ENCODE data around the gene JAKMIP1.

The JAKMIP1 gene

DNA sequence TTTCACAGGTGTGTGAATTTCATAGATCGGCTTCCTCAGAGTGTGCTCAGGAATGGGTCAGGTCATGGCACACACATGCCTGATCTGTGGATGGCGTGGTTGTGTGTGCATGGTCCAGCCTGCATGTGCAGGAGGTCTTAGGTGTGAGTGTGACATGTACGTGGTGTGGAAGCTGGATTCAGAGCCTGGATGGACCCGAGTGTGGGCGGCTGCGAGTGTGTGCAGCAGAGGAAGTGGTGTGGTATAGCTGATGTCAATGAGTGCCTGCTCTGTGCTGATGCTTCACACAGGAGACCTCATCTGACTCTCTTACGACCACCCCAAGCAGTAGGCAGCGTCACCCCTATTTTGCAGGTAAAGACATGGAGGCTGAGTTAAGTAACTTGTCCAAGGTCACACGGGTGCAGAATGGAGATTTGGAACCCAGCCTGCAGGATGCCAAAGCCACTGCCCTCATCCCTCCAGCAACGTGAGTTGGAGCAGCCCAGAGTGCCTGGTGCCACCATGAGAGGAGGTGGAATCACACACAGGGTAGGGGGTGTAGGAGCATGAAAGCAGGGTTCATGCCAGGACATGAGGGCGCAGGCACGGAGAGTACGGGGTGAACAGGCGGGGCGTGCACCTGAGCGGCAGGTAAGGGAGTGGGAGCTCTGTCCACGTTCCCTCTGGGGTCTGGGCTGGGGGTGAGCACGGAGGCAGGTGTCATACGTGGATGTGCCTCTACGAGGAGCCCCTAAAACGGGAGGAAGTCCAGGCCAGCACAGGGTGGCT, 157.9 kb downstream of the JAKMIP1 start:
- DNase-seq (ENCODE audit: low read depth) = no peak

- DNase-seq (ENCODE audit: low read depth) = no peak
Measured at GRCh38 chr4:6041800-6042199, 158.5 kb downstream of the JAKMIP1 start.

- no peak for DNase-seq (ENCODE audit: low read depth)
Measured at GRCh38 chr4:6038711-6039110, 161.6 kb downstream of the JAKMIP1 start.

DNA sequence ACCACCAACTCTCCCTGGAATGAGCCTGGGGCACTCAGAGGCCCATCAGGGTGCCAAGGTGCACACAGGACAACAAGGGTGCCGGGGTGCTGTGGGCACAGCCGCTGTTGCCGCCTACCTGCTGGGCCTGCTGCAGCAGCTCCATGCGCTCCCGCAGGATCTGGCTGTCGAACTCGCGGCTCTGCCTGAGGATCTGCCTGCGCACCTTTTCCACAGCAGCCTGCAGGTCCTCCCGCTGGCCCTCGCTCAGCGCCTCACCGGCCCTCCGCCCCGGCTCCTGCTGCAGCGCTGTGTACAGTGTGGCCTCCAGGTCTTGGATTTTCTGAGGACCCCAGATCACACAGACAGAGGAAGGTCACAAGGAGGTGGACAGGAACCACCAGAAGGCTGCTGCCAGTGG, 164.6 kb downstream of the JAKMIP1 start:
- no peak for DNase-seq (ENCODE audit: low read depth)

DNA sequence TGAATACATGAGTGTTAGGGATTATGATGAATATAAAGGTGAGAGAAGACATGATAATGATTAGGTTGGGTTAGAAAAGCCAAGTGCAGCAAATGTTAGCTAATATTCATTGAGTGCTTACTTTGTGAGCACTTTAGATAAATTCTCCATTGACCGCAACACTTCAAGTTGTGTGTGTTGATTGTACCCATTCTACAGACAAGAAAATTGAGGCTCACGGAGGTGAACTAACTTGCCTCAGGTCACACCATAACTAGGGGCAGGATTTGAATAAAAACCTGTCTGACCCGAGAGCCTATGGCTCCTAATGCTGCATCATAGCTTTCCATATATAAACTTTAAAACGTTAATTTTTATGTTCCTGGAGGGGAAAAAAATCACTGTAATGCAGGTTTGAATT, 167.0 kb downstream of the JAKMIP1 start:
- no peak for DNase-seq (ENCODE audit: low read depth)

DNA sequence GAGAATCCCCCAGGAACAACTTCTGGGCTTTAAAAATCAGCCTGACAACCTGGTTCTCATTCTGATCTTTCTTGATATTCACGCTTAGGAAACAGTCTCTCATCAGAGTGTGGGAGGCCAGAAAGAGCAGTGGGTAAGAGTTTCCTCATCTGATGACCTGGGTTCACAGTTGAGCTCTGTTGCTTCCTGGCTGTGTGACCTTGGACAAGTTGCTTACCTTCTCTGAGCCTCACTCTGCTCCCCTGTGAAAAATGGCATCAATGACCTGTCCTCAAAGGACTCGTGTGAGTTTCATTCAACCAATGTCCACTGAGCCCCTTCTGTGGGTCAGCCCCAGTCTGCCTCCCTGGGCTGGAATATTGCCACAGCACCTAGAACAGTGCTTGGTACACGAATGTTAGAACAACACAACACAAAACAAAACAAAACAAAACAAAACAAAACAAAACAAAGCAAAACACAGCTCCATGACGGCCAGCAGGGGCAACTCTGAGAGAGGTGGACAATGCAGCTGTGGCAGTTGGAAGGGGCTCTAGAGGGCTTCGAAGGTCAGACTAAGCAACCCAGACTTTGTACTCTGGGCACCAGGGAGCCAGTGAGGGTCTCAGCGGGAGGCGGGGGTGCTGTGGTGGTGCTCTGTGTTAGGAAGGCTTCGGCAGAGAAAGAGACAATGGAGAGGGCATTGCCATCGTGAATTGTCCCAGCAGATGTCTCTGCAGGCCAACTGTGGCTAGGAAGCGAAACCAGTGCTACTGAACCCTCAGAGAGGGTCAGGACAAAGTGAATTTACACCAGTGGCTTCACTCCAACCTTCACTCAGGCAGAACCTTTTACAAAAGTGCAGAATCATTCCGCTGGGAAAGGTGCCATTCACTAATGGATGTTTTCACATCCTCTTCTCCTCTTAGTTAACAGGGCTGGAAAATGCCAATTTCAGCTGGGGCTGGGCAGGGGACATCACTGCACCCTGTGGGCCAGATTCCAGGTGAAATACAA, 167.8 kb downstream of the JAKMIP1 start:
- DNase-seq (ENCODE audit: low read depth) = no peak

- DNase-seq (ENCODE audit: low read depth) = no peak
Measured at GRCh38 chr4:6031846-6032245, 168.5 kb downstream of the JAKMIP1 start.

DNA sequence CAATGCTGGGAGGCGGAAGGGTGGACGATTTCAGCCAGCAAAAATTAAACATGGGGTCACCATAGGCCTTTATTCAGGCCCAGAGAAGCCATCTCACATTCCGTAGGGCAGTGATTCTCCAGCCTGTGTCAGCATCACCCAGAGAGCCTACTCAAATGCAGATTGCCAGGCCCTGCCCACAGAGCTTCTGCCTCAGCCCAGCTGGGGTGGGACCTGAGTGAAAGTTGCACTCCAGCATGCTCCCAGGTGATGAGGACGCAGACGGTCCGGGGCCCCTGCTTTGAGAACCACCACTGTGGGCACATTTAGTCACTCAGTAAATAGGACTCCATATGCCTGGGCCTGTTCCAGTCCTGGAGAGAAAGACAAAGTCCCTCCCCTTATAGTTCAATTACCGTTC, 169.7 kb downstream of the JAKMIP1 start:
- DNase-seq (ENCODE audit: low read depth) = no peak

- no peak for DNase-seq (ENCODE audit: low read depth)
Measured at GRCh38 chr4:6029254-6029653, 171.1 kb downstream of the JAKMIP1 start.

DNA sequence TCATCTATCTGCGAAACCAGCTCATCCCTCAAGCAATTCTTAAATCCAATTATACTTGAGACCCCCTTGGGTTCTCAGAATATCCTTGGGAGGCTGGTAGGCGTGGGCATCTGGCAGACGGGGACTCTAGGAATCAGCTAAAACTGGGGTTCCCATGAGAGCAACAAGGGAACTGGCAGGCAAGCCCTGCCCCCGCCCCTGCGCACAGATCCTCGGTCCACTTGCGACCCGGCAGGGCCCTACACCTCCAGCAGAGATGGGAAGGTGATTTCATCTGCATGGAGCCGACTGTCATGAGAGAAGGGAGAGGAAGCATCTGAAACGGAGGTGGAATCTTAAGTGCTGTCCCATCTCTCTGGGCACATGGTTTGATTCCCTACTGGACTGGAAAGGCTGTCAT, 172.2 kb downstream of the JAKMIP1 start:
- no peak for DNase-seq (ENCODE audit: low read depth)

- no peak for DNase-seq (ENCODE audit: low read depth)
Measured at GRCh38 chr4:6027392-6027791, 173.0 kb downstream of the JAKMIP1 start.

GRCh38 chr4:6024313-6024960, 175.9 kb downstream of the JAKMIP1 start:
- DNase-seq (ENCODE audit: low read depth) = no peak

DNA sequence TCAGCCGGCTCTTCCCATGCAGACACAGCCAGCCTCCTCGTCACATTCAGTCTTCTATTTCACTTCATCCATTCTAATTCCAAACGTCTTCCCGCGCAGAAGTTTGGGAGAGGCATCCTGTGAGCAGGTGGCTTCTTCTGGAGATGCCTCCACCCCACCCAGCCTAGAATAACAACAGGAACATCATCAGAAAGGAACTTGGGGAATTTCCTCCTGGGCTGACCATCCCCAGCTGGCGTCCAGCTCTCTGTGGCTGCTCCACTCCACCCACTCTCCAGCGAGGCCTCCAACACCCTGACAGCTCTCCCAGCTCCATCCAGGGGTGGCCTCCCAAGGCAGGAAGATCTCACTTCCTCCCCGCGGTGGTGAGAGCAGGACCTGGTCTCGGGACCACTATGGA, 176.6 kb downstream of the JAKMIP1 start:
- no peak for DNase-seq (ENCODE audit: low read depth)

DNA sequence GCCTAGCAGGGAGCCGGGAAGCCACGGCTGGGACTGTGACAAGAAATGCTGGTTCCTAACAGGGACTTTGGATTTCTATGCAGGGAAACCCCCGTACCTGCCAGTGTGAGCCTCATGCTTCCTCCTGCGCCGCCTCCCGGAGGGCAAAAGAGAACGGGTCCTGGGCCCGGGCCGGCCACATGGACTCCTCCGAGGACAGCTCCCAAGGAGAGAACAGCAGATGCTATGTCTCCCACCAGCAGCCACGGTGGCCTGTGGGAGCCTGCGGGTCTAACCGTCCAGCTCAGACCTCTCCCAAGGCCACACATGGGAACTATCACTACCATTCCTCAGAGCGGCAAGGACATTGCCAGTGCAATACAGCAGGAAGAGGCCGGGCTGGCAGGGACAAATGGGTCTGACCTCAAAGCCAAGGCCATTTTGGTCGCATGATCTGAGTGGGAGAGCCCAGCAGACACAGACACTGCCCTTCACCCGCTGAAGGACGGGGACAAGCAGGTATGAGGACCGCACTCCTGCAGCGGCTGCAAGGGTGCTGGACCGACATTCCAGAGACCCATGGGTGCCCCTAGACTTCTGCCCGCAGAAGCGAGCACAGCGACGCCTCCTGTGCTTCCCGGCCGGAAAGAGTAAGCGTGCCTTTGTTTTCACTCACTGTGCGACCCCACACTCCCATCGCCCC, 177.6 kb downstream of the JAKMIP1 start:
- DNase-seq (ENCODE audit: low read depth) = no peak

DNA sequence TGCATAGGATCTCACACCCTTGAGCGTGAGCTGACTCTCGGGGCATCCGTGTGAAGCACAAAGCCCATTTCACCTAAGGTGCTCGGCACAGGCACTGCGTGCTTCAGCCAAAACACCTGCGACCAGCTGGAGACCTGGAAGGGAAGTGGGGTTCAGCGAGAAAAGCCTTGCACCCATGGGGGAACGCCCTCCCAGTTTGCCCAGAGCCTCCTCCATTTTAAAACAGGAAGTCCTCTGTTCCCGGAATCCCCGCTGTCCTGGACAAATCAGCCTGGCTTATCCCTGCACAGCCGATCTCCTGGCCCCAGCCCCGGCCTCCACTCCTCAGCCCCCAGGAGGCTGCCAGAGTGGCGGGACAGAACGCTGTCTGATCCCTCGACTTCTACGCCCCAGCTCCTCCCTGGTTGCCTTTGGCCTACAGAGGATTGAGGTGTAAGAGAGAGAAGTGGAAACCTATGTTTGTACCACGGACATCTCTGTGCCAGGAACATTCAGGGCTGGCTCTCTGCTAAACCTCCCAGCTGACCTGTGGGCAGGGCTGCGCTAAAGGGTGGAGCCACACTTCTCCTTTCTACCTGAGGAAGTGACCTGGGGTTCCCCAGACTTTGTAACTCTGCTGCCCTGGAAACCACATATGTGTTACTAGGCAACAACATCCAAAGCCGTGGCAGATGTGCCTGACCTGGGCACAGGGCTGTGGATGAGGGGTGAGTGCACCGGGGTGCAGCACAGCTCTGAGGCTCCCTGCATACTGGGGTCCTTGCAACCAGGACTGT, 178.3 kb downstream of the JAKMIP1 start:
- DNase-seq (ENCODE audit: low read depth) = no peak

- no peak for DNase-seq (ENCODE audit: low read depth)
Measured at GRCh38 chr4:6020613-6021012, 179.7 kb downstream of the JAKMIP1 start.

GRCh38 chr4:6019316-6020263, 180.8 kb downstream of the JAKMIP1 start:
- no peak for DNase-seq (ENCODE audit: low read depth)

DNA sequence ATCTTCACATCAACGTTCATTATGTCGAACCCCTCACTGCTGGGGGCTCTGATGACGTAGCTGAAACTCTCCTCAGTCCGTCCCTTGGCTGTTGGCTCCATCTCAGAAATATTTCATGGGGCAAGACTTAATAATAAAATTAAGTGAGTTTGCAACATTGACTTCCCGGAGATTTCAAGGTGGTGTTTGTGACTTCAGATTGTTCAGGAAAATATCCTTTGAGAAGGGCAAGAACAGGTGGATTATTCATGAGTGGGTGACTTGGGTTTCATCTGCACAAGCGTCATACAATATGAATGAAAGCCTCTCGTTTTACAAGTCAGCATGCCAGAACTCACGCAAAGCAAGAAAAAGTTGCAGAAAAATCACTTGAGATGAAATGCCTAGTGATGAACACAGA, 182.0 kb downstream of the JAKMIP1 start, which contains the start of gene C4orf50:
C4orf50 (minus strand) TSS at position 101 of the 400 bp plus-strand sequence.
- no peak for DNase-seq (ENCODE audit: low read depth)

DNA sequence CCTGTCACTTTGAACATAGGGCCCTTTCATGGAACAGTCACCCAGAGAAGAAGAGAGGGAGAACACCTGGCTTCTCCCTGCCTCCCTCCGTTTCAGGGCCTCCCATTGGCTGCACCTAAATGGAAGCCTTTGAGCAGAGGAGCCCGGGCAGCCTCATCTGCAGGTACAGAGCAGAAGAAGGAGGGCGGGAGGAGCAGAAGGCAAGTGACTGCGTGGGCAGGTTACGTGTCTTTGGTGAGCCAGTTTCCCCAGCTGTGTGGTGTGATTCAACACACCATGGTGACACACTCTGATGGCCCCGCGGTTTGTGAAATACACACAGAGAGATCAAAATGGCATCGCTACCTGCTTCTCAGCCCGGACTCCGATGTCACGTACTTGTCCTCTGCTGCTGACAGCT, 182.5 kb downstream of the JAKMIP1 start:
- no peak for DNase-seq (ENCODE audit: low read depth)

GRCh38 chr4:6017030-6017429, 183.3 kb downstream of the JAKMIP1 start:
- no peak for DNase-seq (ENCODE audit: low read depth)

All from activated T-helper 9 cell treated with anti-CD3 and anti-CD28 coated beads, Interleukin-2, amount 50 U/mL, for 16 hours (primary cell).